Gastrocnemius medialis (tissue), 4 donors: ENCODE data around the gene SIX4. TPM values are rescaled to one million over a fixed set of nuclear protein-coding genes. Genes with fewer than 3 reads are reported as not detected.

Experiments
- ATAC-seq, 2 donors: fragments of 150-250 bp; one replicate each; pipeline ENCODE4 v1.9.1; 2016
- DNase-seq, 2 donors: peaks; one replicate each; pipeline ENCODE4 v3.0.0-alpha.2; 2019
- H3K27ac ChIP-seq, 4 donors: fragments of 200-600 bp; sonication (generic); 1 replicate in 1 of 4; 2 replicates in 3 of 4; pipeline ENCODE4 v1.5.1; 2016 to 2018; ENCODE audit warnings: mild to moderate bottlenecking in 2 of 4, moderate library complexity in 1 of 4
- H3K27me3 ChIP-seq, 3 donors: fragments of 200-600 bp; sonication (generic) in 2 of 3; 1 replicate in 1 of 3; 2 replicates in 2 of 3; pipeline versions ENCODE4 v1.5.1 to v1.6.0; 2016 to 2019; ENCODE audit warnings: mild to moderate bottlenecking in 1 of 3, moderate library complexity in 1 of 3
- H3K36me3 ChIP-seq, 2 donors: fragments of 200-600 bp; sonication (generic) in 1 of 2; one replicate each; pipeline ENCODE4 v1.5.1; 2017 to 2018
- H3K4me1 ChIP-seq, 2 donors: fragments of 200-600 bp; sonication (generic) in 1 of 2; one replicate each; pipeline ENCODE4 v1.5.1; 2016 to 2017; ENCODE audit warnings: mild to moderate bottlenecking in 2 of 2
- H3K4me3 ChIP-seq, 4 donors: fragments of 200-600 bp; sonication (generic) in 3 of 4; 1 replicate in 1 of 4; 2 replicates in 3 of 4; pipeline ENCODE4 v1.5.1; 2016 to 2019; ENCODE audit warnings: mild to moderate bottlenecking in 2 of 4
- H3K9me3 ChIP-seq, 3 donors: fragments of 200-600 bp; sonication (generic) in 2 of 3; 1 replicate in 1 of 3; 2 replicates in 2 of 3; pipeline ENCODE4 v1.5.1; 2016 to 2019
- CTCF ChIP-seq, 5 experiments: fragments of 450-650 bp in 3 of 5; fragments of 200-600 bp in 2 of 5; sonication (generic) in 2 of 5; IDR thresholded peaks in 4 of 5; conservative IDR thresholded peaks in 1 of 5; 1 replicate in 4 of 5; 2 replicates in 1 of 5; pipeline ENCODE4 v1.5.1; 2016 to 2019; ENCODE audit warnings: antibody characterized with exemption in 5 of 5, mild to moderate bottlenecking in 3 of 5, moderate library complexity in 3 of 5
- POLR2A ChIP-seq, 2 donors: fragments of 450-650 bp; IDR thresholded peaks; one replicate each; pipeline ENCODE4 v1.6.1; 2017; ENCODE audit warnings: antibody characterized with exemption in 2 of 2, mild to moderate bottlenecking in 2 of 2, moderate library complexity in 2 of 2
- in situ Hi-C, 4 donors: fragments of 200-750 bp; cut with MboI; loops; one replicate each; pipeline versions ENCODE4 v1.15.0 to v1.8.0; 2017; ENCODE audit warnings: low sequenced_read_pairs in 4 of 4
- intact Hi-C: fragments of 100-400 bp; cut with DNase I; formaldehyde crosslinking; loops from one replicate; pipeline ENCODE4 v1.15.1; 2023; ENCODE audit warnings: low total_unique reads
- total RNA-seq, 4 donors: library from RNA; depleted of rRNA; stranded (reverse); fragments of >200 nt; gene quantifications; one replicate each; pipeline versions ENCODE4 v1.1.0 to v1.2.3, GENCODE V29; 2016

Gene SIX4
- total RNA-seq: 10 to 100 TPM; 27.8 to 62.6 (median 46.1) TPM

GRCh38 chr14:60723907-60724618 lies at the start of gene SIX4:
Gene SIX4, minus strand, starts transcription at chr14:60724351. Its CDS starts 277 bp downstream, at chr14:60724074.
- peak; percentile 86 to 93 for DNase-seq
- no peaks in the 10 kb centered on the region for H3K9me3 ChIP-seq
- in situ Hi-C loops: loop anchor here (10.0 kb wide), 5 partner anchors 59 to 471 kb away; no protein-coding TSS in a partner anchor
- intact Hi-C loops: loop anchor here (2.0 to 5.0 kb wide), 7 partner anchors 67 to 533 kb away; partner anchors contain the start of genes SIX1, SLC38A6 and TRMT5
- ATAC-seq: peak; percentile 80 to 81
- peaks cover 24 to 28% of the 10 kb centered on the region in 2 donors for H3K4me1 ChIP-seq
- H3K4me3 ChIP-seq: peak within 1 kb of the TSS; percentile 75 to 98 (median 88)
- no peaks in the 10 kb centered on the region for H3K27me3 ChIP-seq
- H3K36me3 ChIP-seq: peaks cover 0 to 9% of the 10 kb centered on the region in 2 donors
- TF ChIP-seq POLR2A (IDR thresholded peaks at IDR 0.05) (peak; percentile 84 to 87), CTCF (IDR thresholded peaks at IDR 0.05 in 4 of 5, conservative IDR thresholded peaks at IDR 0.05 in 1 of 5) (peak in 1 of 5 experiments; percentile 1)
- peak within 1 kb of the TSS; percentile 89 to 99 (median 97) for H3K27ac ChIP-seq

- TF ChIP-seq POLR2A (IDR thresholded peaks at IDR 0.05): no peak
- no peak for TF ChIP-seq CTCF (IDR thresholded peaks at IDR 0.05 in 4 of 5, conservative IDR thresholded peaks at IDR 0.05 in 1 of 5)
- in situ Hi-C loops: no loop called here
- peaks cover 29 to 52% of the 10 kb centered on the region in 2 donors for H3K4me1 ChIP-seq
- H3K27ac ChIP-seq: no peak overlapping the region
- no peaks in the 10 kb centered on the region for H3K9me3 ChIP-seq
- intact Hi-C loops: no loop called here
- no peaks in the 10 kb centered on the region for H3K36me3 ChIP-seq
- DNase-seq: no peak
- H3K27me3 ChIP-seq: no peaks in the 10 kb centered on the region
- H3K4me3 ChIP-seq: no peak overlapping the region
- ATAC-seq: no peak
Observed at GRCh38 chr14:60773558-60773957, 49.4 kb upstream of the SIX4 start.

GRCh38 chr14:60771117-60771516 lies 47.0 kb upstream of the SIX4 start:
- H3K36me3 ChIP-seq: no peaks in the 10 kb centered on the region
- TF ChIP-seq POLR2A (IDR thresholded peaks at IDR 0.05) (no peak), CTCF (IDR thresholded peaks at IDR 0.05 in 4 of 5, conservative IDR thresholded peaks at IDR 0.05 in 1 of 5) (no peak)
- intact Hi-C loops (no loop called here), in situ Hi-C loops (no loop called here)
- H3K4me3 ChIP-seq: no peak overlapping the region
- DNase-seq (no peak), ATAC-seq (no peak)
- no peak overlapping the region for H3K27ac ChIP-seq
- no peaks in the 10 kb centered on the region for H3K9me3 ChIP-seq
- no peaks in the 10 kb centered on the region for H3K27me3 ChIP-seq
- peaks cover 16 to 38% of the 10 kb centered on the region in 2 donors for H3K4me1 ChIP-seq

- peaks cover 15 to 25% of the 10 kb centered on the region in 2 donors for H3K4me1 ChIP-seq
- no peak overlapping the region for H3K27ac ChIP-seq
- H3K36me3 ChIP-seq: no peaks in the 10 kb centered on the region
- intact Hi-C loops (no loop called here), in situ Hi-C loops (no loop called here)
- H3K9me3 ChIP-seq: no peaks in the 10 kb centered on the region
- H3K27me3 ChIP-seq: no peaks in the 10 kb centered on the region
- no peak for TF ChIP-seq CTCF (IDR thresholded peaks at IDR 0.05 in 4 of 5, conservative IDR thresholded peaks at IDR 0.05 in 1 of 5)
- no peak for TF ChIP-seq POLR2A (IDR thresholded peaks at IDR 0.05)
- DNase-seq: no peak
- ATAC-seq: no peak
- no peak overlapping the region for H3K4me3 ChIP-seq
Observed at GRCh38 chr14:60768602-60769001, 44.5 kb upstream of the SIX4 start.
